WERI-Rb-1 (cell line): ENCODE data around the gene SPATA1.
"Not testable (repeated sequence)": the region's sequence is repeated elsewhere in the genome, so short reads cannot be mapped to it uniquely, and the experiment has no call there.

Experiments
- DNase-seq: peaks from one replicate; pipeline ENCODE4 v3.0.0-alpha.2; 2020
- H3K27ac ChIP-seq: fragments of 250-450 bp; sonication (Bioruptor Pico); 2 replicates; pipeline ENCODE4 v1.5.1; 2020; ENCODE audit warnings: mild to moderate bottlenecking, moderate library complexity
- H3K27me3 ChIP-seq: fragments of 250-450 bp; sonication (Bioruptor Pico); 2 replicates; pipeline ENCODE4 v1.5.1; 2021; ENCODE audit warnings: mild to moderate bottlenecking, low read depth, moderate library complexity; ENCODE audit not compliant: insufficient read depth, severe bottlenecking
- H3K36me3 ChIP-seq: fragments of 250-450 bp; sonication (Bioruptor Pico); 2 replicates; pipeline ENCODE4 v1.5.1; 2020; ENCODE audit warnings: mild to moderate bottlenecking, moderate library complexity
- H3K4me3 ChIP-seq: 2 replicates; pipeline ENCODE4 v1.5.1; 2011; ENCODE audit warnings: low read depth, mild to moderate bottlenecking, control low read depth, low read length
- H3K9me3 ChIP-seq: fragments of 250-450 bp; sonication (Bioruptor Pico); 2 replicates; pipeline ENCODE4 v1.5.1; 2021; ENCODE audit warnings: mild to moderate bottlenecking, moderate library complexity; ENCODE audit not compliant: severe bottlenecking
- CTCF ChIP-seq: IDR thresholded peaks from 2 replicates; pipeline ENCODE4 v1.5.1; 2011; ENCODE audit warnings: low read depth, mild to moderate bottlenecking, control low read depth, inconsistent platforms, low read length

SPATA1 gene

GRCh38 chr1:84583648-84584047, 77.5 kb downstream of the SPATA1 start:
- H3K27ac ChIP-seq = peak overlapping the region; percentile 94
- H3K27me3 ChIP-seq = no peaks in the 10 kb centered on the region
- DNase-seq = peak; percentile 37
- H3K36me3 ChIP-seq = no peaks in the 10 kb centered on the region; the same call in 1 of the 2 replicates
- TF ChIP-seq CTCF = no peak
- peak overlapping the region; percentile 48 for H3K4me3 ChIP-seq
- H3K9me3 ChIP-seq = no peaks in the 10 kb centered on the region

- DNase-seq = no peak
- peak overlapping the region; percentile 48 for H3K4me3 ChIP-seq
- peak overlapping the region; percentile 94 for H3K27ac ChIP-seq
- no peaks in the 10 kb centered on the region; the same call in 1 of the 2 replicates for H3K36me3 ChIP-seq
- no peak for TF ChIP-seq CTCF
- no peaks in the 10 kb centered on the region for H3K9me3 ChIP-seq
- H3K27me3 ChIP-seq = no peaks in the 10 kb centered on the region
These were observed 77.9 kb downstream of the SPATA1 start for GRCh38 chr1:84584126-84584525.

GRCh38 chr1:84585803-84586202, 79.6 kb downstream of the SPATA1 start:
- H3K27me3 ChIP-seq = no peaks in the 10 kb centered on the region
- DNase-seq = no peak
- TF ChIP-seq CTCF = no peak
- no peak overlapping the region for H3K4me3 ChIP-seq
- H3K27ac ChIP-seq = 0 out of 2 replicates have a peak overlapping the region, but pooled peaks have one; percentile 15
- H3K36me3 ChIP-seq = no peaks in the 10 kb centered on the region
- H3K9me3 ChIP-seq = no peaks in the 10 kb centered on the region

GRCh38 chr1:84587099-84587498, 80.9 kb downstream of the SPATA1 start:
- DNase-seq = no peak
- H3K9me3 ChIP-seq = no peaks in the 10 kb centered on the region
- no peak overlapping the region for H3K27ac ChIP-seq
- H3K27me3 ChIP-seq = no peaks in the 10 kb centered on the region
- no peak overlapping the region for H3K4me3 ChIP-seq
- no peaks in the 10 kb centered on the region for H3K36me3 ChIP-seq
- TF ChIP-seq CTCF = no peak

GRCh38 chr1:84594959-84595358, 88.8 kb downstream of the SPATA1 start:
- not testable (repeated sequence) for H3K9me3 ChIP-seq, H3K27me3 ChIP-seq, H3K27ac ChIP-seq, H3K4me3 ChIP-seq, H3K36me3 ChIP-seq, DNase-seq

GRCh38 chr1:84597011-84597410, 90.8 kb downstream of the SPATA1 start:
- no peak overlapping the region for H3K4me3 ChIP-seq
- peaks cover 10% of the 10 kb centered on the region for H3K9me3 ChIP-seq
- TF ChIP-seq CTCF = no peak
- no peak for DNase-seq
- H3K36me3 ChIP-seq = no peaks in the 10 kb centered on the region
- no peaks in the 10 kb centered on the region for H3K27me3 ChIP-seq
- H3K27ac ChIP-seq = no peak overlapping the region
